ENCODE measurements around the gene CHST11.

CHST11 gene

GRCh38 chr12:104701756-104702155 lies 245.0 kb downstream of the CHST11 start:
- TF ChIP-seq CTCF (conservative IDR thresholded peaks at IDR 0.05; ENCODE audit: low read length), result no peak
- no peak for DNase-seq (ENCODE audit: low read depth)
- H3K4me3 ChIP-seq (ENCODE audit: low read length), result no peak overlapping the region

- peak overlapping the region; percentile 27 for H3K4me3 ChIP-seq (ENCODE audit: low read length)
- peak; percentile 83 for DNase-seq (ENCODE audit: low read depth)
- no peak for TF ChIP-seq CTCF (conservative IDR thresholded peaks at IDR 0.05; ENCODE audit: low read length)
Observed at GRCh38 chr12:104702565-104703139, 245.9 kb downstream of the CHST11 start.

- TF ChIP-seq CTCF (conservative IDR thresholded peaks at IDR 0.05; ENCODE audit: low read length), result no peak
- DNase-seq (ENCODE audit: low read depth), result no peak
- H3K4me3 ChIP-seq (ENCODE audit: low read length), result no peak overlapping the region
Observed at GRCh38 chr12:104703372-104703771, 246.6 kb downstream of the CHST11 start.

GRCh38 chr12:104704224-104704779 lies 247.6 kb downstream of the CHST11 start:
- DNase-seq (ENCODE audit: low read depth), result no peak
- no peak overlapping the region for H3K4me3 ChIP-seq (ENCODE audit: low read length)
- TF ChIP-seq CTCF (conservative IDR thresholded peaks at IDR 0.05; ENCODE audit: low read length), result no peak

- no peak for DNase-seq (ENCODE audit: low read depth)
- no peak for TF ChIP-seq CTCF (conservative IDR thresholded peaks at IDR 0.05; ENCODE audit: low read length)
- no peak overlapping the region for H3K4me3 ChIP-seq (ENCODE audit: low read length)
Observed at GRCh38 chr12:104707194-104707593, 250.4 kb downstream of the CHST11 start.

- no peak overlapping the region for H3K4me3 ChIP-seq (ENCODE audit: low read length)
- no peak for TF ChIP-seq CTCF (conservative IDR thresholded peaks at IDR 0.05; ENCODE audit: low read length)
- DNase-seq (ENCODE audit: low read depth), result no peak
Observed at GRCh38 chr12:104707794-104708558, 251.2 kb downstream of the CHST11 start.

- H3K4me3 ChIP-seq (ENCODE audit: low read length), result no peak overlapping the region
- no peak for TF ChIP-seq CTCF (conservative IDR thresholded peaks at IDR 0.05; ENCODE audit: low read length)
- no peak for DNase-seq (ENCODE audit: low read depth)
Observed at GRCh38 chr12:104708891-104709290, 252.1 kb downstream of the CHST11 start.

All from AG10803 (cell line).